K562 (cell line): ENCODE results near the gene PIGQ. TPM values are rescaled to one million over a fixed set of nuclear protein-coding genes. Genes with fewer than 3 reads are reported as not detected.
A peak's percentile ranks its signal among the peaks of the same experiment; 100 is the strongest.

Experiments used
- ATAC-seq: fragments of 200-7000 bp; cut with Tn5 transposase; 3 replicates; pipeline ENCODE4 v1.9.1; 2020; ENCODE audit warnings: moderate library complexity
- BruUV-seq: library from RNA; stranded (reverse); fragments of 400-500 nt; replicated peaks from 2 replicates; lab custom pipeline; 2021; lab: Mats Ljungman, UMichigan
- CTCF ChIA-PET: fragments of 300-600 bp; formaldehyde crosslinking; extraction: SDS; loops from one replicate; lab custom pipeline; 2021; ENCODE audit warnings: low intra/inter-chr PET ratio; lab: Yijun Ruan, JAX
- POLR2A ChIA-PET: fragments of 300-600, 350-650 bp; sonication (Branson Sonifier 250); formaldehyde crosslinking; extraction: SDS; loops from one replicate; lab custom pipeline; 2021; ENCODE audit warnings: antibody characterized with exemption, inconsistent platforms; lab: Yijun Ruan, JAX
- DNase-seq, 4 experiments: peaks; one replicate each; pipeline versions ENCODE4 v3.0.0 to v3.0.0-alpha.2; 2011 to 2018; ENCODE audit warnings: low spot score in 3 of 4, mixed read lengths in 3 of 4; ENCODE audit errors: extremely low read depth in 1 of 4
- FAIRE-seq: peaks from 2 replicates; lab custom pipeline; 2011; peaks lifted over from hg19 to GRCh38; lab: Jason Lieb, UNC
- H2AFZ ChIP-seq: 2 replicates; pipeline ENCODE4 v1.6.0; 2011; ENCODE audit warnings: low read depth, low read length, control low read depth, inconsistent platforms
- H3K27ac ChIP-seq: fragments of 200-600 bp; 3 replicates; pipeline ENCODE4 v1.8.0; 2011; ENCODE audit warnings: low read depth, mild to moderate bottlenecking, control low read depth, inconsistent platforms, low read length, moderate library complexity, mixed read lengths; ENCODE audit errors: extremely low read depth
- H3K27me3 ChIP-seq, 2 experiments: fragments of 300-600 bp in 1 of 2; 2 replicates in 1 of 2; 3 replicates in 1 of 2; pipeline versions ENCODE4 v1.6.0 to v1.8.0; 2011; ENCODE audit warnings: inconsistent platforms in 2 of 2, low read length in 2 of 2, mild to moderate bottlenecking in 1 of 2, mixed read lengths in 1 of 2, moderate library complexity in 1 of 2; ENCODE audit not compliant: control insufficient read depth in 2 of 2, insufficient read depth in 2 of 2
- H3K36me3 ChIP-seq: fragments of 300-600 bp; 3 replicates; pipeline ENCODE4 v1.8.0; 2011; ENCODE audit warnings: mild to moderate bottlenecking, low read length, inconsistent platforms; ENCODE audit not compliant: control insufficient read depth, insufficient read depth
- H3K4me1 ChIP-seq, 2 experiments: fragments of 200-600 bp in 1 of 2; replicated peaks in 1 of 2; 2 replicates in 1 of 2; 3 replicates in 1 of 2; pipeline versions ENCODE4 v1.5.1 to v1.8.0; 2011; ENCODE audit warnings: inconsistent platforms in 2 of 2, low read length in 2 of 2, mild to moderate bottlenecking in 1 of 2, mixed read lengths in 1 of 2, moderate library complexity in 1 of 2; ENCODE audit not compliant: control insufficient read depth in 2 of 2, insufficient read depth in 2 of 2
- H3K4me2 ChIP-seq: 2 replicates; pipeline ENCODE4 v1.6.1; 2011; ENCODE audit warnings: low read length, control low read depth, inconsistent platforms, mixed read lengths; ENCODE audit not compliant: insufficient read depth
- H3K4me3 ChIP-seq: fragments of 200-600 bp; sonication (generic), shearing (Covaris generic); 2 replicates; pipeline ENCODE4 v1.5.1; 2016; ENCODE audit warnings: control low read depth, inconsistent platforms
- H3K79me2 ChIP-seq: fragments of 200-600 bp; 3 replicates; pipeline ENCODE4 v1.8.0; 2011; ENCODE audit warnings: low read length, inconsistent platforms; ENCODE audit not compliant: control insufficient read depth, insufficient read depth
- H3K9ac ChIP-seq, 2 experiments: 2 replicates each; pipeline versions ENCODE4 v1.6.0 to v1.6.1; 2011; ENCODE audit warnings: low read depth in 2 of 2, low read length in 2 of 2, control low read depth in 1 of 2, inconsistent platforms in 1 of 2, mild to moderate bottlenecking in 1 of 2, mixed read lengths in 1 of 2; ENCODE audit not compliant: insufficient read depth in 1 of 2
- H3K9me1 ChIP-seq: one replicate; pipeline ENCODE4 v1.6.0; 2011; ENCODE audit warnings: inconsistent platforms, mild to moderate bottlenecking, low read length, moderate library complexity; ENCODE audit not compliant: control insufficient read depth, insufficient read depth
- H3K9me3 ChIP-seq: replicated peaks from 2 replicates; pipeline ENCODE4 v1.5.1; 2011; ENCODE audit warnings: low read depth, low read length, inconsistent platforms; ENCODE audit not compliant: control insufficient read depth, insufficient read depth
- H4K20me1 ChIP-seq: replicated peaks from 2 replicates; pipeline ENCODE4 v1.6.1; 2011; ENCODE audit warnings: low read length, inconsistent platforms, mixed read lengths; ENCODE audit not compliant: control insufficient read depth, insufficient read depth
- CHCHD3 ChIP-seq: fragments of 250-450 bp; sonication (Bioruptor Pico); IDR thresholded peaks from 2 replicates; pipeline ENCODE4 v2.1.2; 2022; ENCODE audit warnings: mild to moderate bottlenecking
- GATAD2A ChIP-seq: fragments of 450-650 bp; IDR thresholded peaks from 2 replicates; pipeline ENCODE4 v1.6.1; 2017
- ILK ChIP-seq: fragments of 450-650 bp; IDR thresholded peaks from 2 replicates; pipeline ENCODE4 v1.6.1; 2016; ENCODE audit warnings: missing genetic modification characterization, low read depth, mild to moderate bottlenecking, missing compliant biosample characterization, moderate library complexity, borderline replicate concordance
- POLR2G ChIP-seq: fragments of 200-400 bp; formaldehyde crosslinking; IDR thresholded peaks from 2 replicates; pipeline ENCODE4 v1.6.1; 2017; ENCODE audit warnings: low read depth, mild to moderate bottlenecking, antibody characterized with exemption, low read length, moderate library complexity
- RBFOX2 ChIP-seq: fragments of 200-400 bp; formaldehyde crosslinking; IDR thresholded peaks from 2 replicates; pipeline ENCODE4 v1.6.1; 2017; ENCODE audit warnings: low read depth, mild to moderate bottlenecking, low read length, moderate library complexity
- TEAD4 ChIP-seq, 2 experiments: sonication (generic) in 1 of 2; formaldehyde crosslinking in 1 of 2; IDR thresholded peaks; 2 replicates each; pipeline versions ENCODE4 v1.6.1 to v1.8.0; 2012 to 2022; ENCODE audit warnings: borderline replicate concordance in 1 of 2, inconsistent platforms in 1 of 2, low read length in 1 of 2, mild to moderate bottlenecking in 1 of 2, missing genetic modification reagents in 1 of 2
- ZNF253 ChIP-seq: fragments of 250-450 bp; sonication (Bioruptor Pico); conservative IDR thresholded peaks from 2 replicates; pipeline ENCODE4 v1.6.1; 2021; ENCODE audit warnings: mild to moderate bottlenecking
- ZNF282 ChIP-seq: sonication (generic); formaldehyde crosslinking; IDR thresholded peaks from 2 replicates; pipeline ENCODE4 v1.8.1; 2023; ENCODE audit warnings: missing genetic modification reagents
- ZNF75A ChIP-seq: fragments of 450-650 bp; formaldehyde crosslinking; IDR thresholded peaks from 2 replicates; pipeline ENCODE4 v1.4.0; 2020; ENCODE audit warnings: mild to moderate bottlenecking
- WGBS: fragments of 100-300 bp; shearing (Covaris generic); methylation state at CpG from one replicate; pipeline ENCODE4 v1.1.6; 2016; ENCODE audit warnings: low coverage, mixed read lengths; ENCODE audit not compliant: insufficient coverage; ENCODE audit errors: missing lambda C conversion rate; 5-methylcytosine and 5-hydroxymethylcytosine counted together
- in situ Hi-C: fragments of 300-500 bp; cut with MboI; formaldehyde crosslinking; loops from 4 replicates; pipeline ENCODE4 v1.15.0; 2018; ENCODE audit warnings: inconsistent platforms, mixed read lengths
- intact Hi-C: fragments of 100-400 bp; cut with micrococcal nuclease; formaldehyde crosslinking; loops from 2 replicates; pipeline ENCODE4 v1.14.2; 2022
- polyA plus RNA-seq, 8 experiments: library from polyadenylated mRNA; depleted of rRNA in 4 of 8; stranded (reverse) in 5 of 8; unstranded in 3 of 8; fragments of >200 nt; fragmentation: Nextera tagmentation in 2 of 8; fragmentation: Illumina TruSeq in 1 of 8; extraction: Ambion mirVana in 2 of 8; extraction: Trizol in 1 of 8; gene quantifications; 2 replicates each; pipeline versions ENCODE4 v1.2.1 to v1.2.3, GENCODE V29; 2011 to 2014; ENCODE audit warnings: inconsistent platforms in 1 of 8, missing spikeins in 1 of 8
- total RNA-seq, 7 experiments: library from RNA; depleted of rRNA in 6 of 7; stranded (reverse); fragments of >200 nt in 6 of 7; fragmentation: Illumina TruSeq in 2 of 7; extraction: Trizol in 2 of 7; gene quantifications; 2 replicates each; pipeline versions ENCODE4 v1.2.1 to v1.2.3, GENCODE V29; 2011 to 2021; ENCODE audit warnings: low replicate concordance in 1 of 7
- TF ChIP-seq, protein P1 (sequence below): fragments of 150-350 bp; conservative IDR thresholded peaks from 2 replicates; pipeline ENCODE4 v1.6.1; 2014; ENCODE audit warnings: low read length
- TF ChIP-seq, protein P2 (sequence below): sonication (generic); formaldehyde crosslinking; IDR thresholded peaks from 2 replicates; pipeline ENCODE4 v1.8.1; 2023; ENCODE audit warnings: missing genetic modification reagents, mild to moderate bottlenecking, borderline replicate concordance

The PIGQ gene
- total and polyA plus RNA-seq, 9 of the 15 experiments (the other 6 are each of a cell fraction or from before 2014, with no cell fraction given) = 0.20 to 49.6 (median 11.7) TPM

DNA sequence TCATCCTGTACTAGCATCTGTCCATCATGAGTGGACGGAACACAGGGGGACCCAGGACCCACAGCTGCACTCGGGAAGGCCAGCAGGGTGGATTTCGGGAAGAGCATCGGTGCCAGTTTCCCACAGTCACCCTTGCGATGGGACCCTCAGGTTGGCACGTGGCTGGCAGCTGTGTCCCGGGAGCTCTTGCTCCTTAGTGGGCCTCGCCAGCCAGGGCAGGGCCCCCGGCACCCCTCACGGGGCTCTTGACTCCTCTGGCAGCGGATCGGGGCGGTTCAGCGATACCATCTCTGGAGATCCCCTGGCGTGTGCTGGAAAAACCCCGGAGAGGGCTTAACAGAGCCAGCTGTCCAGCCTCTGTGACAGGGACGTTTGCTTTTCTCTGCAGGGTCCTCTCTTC lies 33.0 kb upstream of the PIGQ start (continued):
- no peak for TF ChIP-seq ILK
- TF ChIP-seq ZNF282 (CRISPR knock-in tag) = no peak
- TF ChIP-seq ZNF253 = no peak
- TF ChIP-seq, all 486 proteins: peak for 0

DNA sequence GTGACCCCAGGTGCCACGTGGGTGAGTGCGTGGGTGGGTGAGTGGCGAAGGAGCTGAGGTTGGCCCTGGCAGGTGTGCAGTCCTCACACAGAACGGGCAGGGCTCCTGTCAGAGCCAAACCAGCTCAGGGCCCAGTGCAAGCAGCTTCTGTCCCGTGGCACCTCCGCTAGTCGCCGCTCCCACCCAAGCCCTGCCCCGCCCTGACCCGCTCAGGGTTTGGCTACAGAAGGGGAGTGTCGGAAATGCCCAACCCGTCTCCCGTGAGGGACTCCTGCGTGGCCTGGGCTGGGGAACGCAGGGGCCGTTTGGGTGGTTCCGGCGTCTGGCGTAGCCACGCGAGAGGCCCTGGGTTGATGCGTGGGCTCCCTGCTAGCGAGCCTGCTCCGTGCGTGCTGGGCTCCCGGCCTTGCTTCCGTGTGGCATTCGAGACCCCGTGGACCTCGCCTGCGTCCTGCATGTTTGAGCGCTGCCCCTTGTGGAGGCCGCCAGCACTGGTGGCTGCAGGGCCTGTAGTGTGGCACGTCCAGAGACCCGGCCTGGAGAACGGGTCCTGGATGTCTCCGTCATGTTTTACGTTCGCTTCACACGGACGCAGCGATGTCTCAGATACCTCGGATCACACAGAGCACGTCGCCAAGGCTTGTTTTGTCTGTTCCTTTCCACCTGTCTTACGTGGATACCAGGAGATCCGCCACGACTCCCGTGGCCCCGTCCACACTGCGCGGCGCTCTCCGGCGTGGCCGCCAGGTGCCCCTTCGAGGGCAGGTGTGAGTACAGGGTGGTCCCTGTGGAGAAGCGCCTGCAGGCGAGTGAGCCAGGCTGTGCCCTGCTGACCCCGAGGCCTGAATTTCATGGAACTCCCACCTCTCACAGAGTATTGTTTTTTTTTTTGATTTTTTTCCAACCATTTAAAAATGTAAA lies 32.1 kb upstream of the PIGQ start:
- peaks cover 97% of the 10 kb centered on the region for H3K79me2 ChIP-seq
- FAIRE-seq (no peak), DNase-seq (no peak), ATAC-seq (no peak)
- H3K4me2 ChIP-seq = no peak overlapping the region
- no peak overlapping the region for H2AFZ ChIP-seq
- no peaks in the 10 kb centered on the region for H3K27me3 ChIP-seq
- in situ Hi-C loops (no loop called here), intact Hi-C loops (no loop called here)
- H3K9ac ChIP-seq = no peak overlapping the region; a peak in 1 of 4 replicates
- H4K20me1 ChIP-seq = peaks cover 4% of the 10 kb centered on the region; the same call in 1 of the 2 replicates
- no peak overlapping the region for H3K27ac ChIP-seq
- no TSS peak for BruUV-seq
- H3K4me3 ChIP-seq = no peak overlapping the region
- WGBS = 96% methylated on average over 38 of the region's 60 CpGs
- H3K9me3 ChIP-seq = no peaks in the 10 kb centered on the region
- peaks cover 71% of the 10 kb centered on the region; the same call in 1 of the 3 replicates for H3K36me3 ChIP-seq
- ChIA-PET CTCF (no interaction called here), POLR2A (interaction anchor here (1.0 to 1.1 kb wide), 2 partner anchors 10 to 16 kb away, joined by 4 to 5 read pairs; partner anchors contain the start of gene CAPN15)
- peaks cover 7% of the 10 kb centered on the region for H3K9me1 ChIP-seq
- H3K4me1 ChIP-seq = peaks cover 2 to 80% of the 10 kb centered on the region in 2 experiments; a peak in 3 of 5 replicates
- TF ChIP-seq RBFOX2 (peak; percentile 40), TEAD4 (IDR thresholded peaks at IDR 0.05; ENCODE audit: low read length) (no peak), TEAD4 (CRISPR knock-in tag; IDR thresholded peaks at IDR 0.05; ENCODE audit: borderline replicate concordance) (no peak), CHCHD3 (no peak), POLR2G (peak; percentile 51; the same call in 1 of the 2 replicates), ZNF75A (CRISPR knock-in tag) (no peak), GATAD2A (no peak)
- TF ChIP-seq, protein P1, sequence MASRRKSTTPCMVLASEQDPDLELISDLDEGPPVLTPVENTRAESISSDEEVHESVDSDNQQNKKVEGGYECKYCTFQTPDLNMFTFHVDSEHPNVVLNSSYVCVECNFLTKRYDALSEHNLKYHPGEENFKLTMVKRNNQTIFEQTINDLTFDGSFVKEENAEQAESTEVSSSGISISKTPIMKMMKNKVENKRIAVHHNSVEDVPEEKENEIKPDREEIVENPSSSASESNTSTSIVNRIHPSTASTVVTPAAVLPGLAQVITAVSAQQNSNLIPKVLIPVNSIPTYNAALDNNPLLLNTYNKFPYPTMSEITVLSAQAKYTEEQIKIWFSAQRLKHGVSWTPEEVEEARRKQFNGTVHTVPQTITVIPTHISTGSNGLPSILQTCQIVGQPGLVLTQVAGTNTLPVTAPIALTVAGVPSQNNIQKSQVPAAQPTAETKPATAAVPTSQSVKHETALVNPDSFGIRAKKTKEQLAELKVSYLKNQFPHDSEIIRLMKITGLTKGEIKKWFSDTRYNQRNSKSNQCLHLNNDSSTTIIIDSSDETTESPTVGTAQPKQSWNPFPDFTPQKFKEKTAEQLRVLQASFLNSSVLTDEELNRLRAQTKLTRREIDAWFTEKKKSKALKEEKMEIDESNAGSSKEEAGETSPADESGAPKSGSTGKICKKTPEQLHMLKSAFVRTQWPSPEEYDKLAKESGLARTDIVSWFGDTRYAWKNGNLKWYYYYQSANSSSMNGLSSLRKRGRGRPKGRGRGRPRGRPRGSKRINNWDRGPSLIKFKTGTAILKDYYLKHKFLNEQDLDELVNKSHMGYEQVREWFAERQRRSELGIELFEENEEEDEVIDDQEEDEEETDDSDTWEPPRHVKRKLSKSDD = no peak
- TF ChIP-seq, protein P2, sequence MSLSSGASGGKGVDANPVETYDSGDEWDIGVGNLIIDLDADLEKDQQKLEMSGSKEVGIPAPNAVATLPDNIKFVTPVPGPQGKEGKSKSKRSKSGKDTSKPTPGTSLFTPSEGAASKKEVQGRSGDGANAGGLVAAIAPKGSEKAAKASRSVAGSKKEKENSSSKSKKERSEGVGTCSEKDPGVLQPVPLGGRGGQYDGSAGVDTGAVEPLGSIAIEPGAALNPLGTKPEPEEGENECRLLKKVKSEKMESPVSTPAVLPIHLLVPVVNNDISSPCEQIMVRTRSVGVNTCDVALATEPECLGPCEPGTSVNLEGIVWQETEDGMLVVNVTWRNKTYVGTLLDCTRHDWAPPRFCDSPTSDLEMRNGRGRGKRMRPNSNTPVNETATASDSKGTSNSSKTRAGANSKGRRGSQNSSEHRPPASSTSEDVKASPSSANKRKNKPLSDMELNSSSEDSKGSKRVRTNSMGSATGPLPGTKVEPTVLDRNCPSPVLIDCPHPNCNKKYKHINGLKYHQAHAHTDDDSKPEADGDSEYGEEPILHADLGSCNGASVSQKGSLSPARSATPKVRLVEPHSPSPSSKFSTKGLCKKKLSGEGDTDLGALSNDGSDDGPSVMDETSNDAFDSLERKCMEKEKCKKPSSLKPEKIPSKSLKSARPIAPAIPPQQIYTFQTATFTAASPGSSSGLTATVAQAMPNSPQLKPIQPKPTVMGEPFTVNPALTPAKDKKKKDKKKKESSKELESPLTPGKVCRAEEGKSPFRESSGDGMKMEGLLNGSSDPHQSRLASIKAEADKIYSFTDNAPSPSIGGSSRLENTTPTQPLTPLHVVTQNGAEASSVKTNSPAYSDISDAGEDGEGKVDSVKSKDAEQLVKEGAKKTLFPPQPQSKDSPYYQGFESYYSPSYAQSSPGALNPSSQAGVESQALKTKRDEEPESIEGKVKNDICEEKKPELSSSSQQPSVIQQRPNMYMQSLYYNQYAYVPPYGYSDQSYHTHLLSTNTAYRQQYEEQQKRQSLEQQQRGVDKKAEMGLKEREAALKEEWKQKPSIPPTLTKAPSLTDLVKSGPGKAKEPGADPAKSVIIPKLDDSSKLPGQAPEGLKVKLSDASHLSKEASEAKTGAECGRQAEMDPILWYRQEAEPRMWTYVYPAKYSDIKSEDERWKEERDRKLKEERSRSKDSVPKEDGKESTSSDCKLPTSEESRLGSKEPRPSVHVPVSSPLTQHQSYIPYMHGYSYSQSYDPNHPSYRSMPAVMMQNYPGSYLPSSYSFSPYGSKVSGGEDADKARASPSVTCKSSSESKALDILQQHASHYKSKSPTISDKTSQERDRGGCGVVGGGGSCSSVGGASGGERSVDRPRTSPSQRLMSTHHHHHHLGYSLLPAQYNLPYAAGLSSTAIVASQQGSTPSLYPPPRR = no peak
